ENCODE results near the gene EVPL. TPM values are rescaled to one million over a fixed set of nuclear protein-coding genes. Genes with fewer than 3 reads are reported as not detected.

Gene EVPL
- total and polyA plus RNA-seq, 2 of the 13 experiments (the other 11 are each of a cell fraction or from before 2014, with no cell fraction given), result 2.1 to 8.2 TPM

DNA sequence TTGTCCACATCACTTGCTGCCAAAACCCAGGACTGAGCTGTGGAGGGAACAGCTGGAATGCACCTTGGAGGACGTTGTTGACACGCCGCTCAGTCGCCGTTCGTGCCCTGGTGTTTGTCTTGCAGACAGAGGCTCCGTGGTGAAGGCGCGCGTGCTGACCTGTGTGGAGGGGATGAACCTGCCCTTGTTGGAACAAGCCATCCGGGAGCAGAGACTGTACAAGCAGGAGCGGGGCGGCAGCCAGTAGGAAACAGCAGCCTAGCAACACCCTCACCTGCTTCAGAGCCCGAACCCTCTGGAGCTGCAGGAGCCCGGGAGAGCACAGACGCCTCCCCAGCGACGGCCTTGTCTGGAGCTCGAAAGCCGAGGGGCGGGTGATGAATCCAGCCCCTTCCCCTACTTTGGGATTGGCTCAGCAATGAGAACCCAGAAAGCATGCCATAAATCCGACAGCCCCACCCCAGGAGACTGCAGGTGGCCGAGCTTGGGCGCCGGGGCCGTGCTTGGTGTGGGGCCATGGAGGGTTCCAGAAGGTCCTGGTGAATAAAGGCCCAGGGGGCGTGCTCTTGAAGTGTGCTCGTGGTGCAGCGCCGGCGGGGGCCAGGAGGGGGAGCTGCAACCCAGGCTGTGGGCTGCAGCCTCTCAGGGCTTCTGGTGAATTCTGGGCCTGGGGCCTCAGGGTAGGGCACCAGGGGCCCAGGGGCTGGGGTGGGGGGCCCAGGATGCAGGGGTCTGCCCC lies 26.9 kb downstream of the EVPL start (continued):
- TF ChIP-seq, protein P1, sequence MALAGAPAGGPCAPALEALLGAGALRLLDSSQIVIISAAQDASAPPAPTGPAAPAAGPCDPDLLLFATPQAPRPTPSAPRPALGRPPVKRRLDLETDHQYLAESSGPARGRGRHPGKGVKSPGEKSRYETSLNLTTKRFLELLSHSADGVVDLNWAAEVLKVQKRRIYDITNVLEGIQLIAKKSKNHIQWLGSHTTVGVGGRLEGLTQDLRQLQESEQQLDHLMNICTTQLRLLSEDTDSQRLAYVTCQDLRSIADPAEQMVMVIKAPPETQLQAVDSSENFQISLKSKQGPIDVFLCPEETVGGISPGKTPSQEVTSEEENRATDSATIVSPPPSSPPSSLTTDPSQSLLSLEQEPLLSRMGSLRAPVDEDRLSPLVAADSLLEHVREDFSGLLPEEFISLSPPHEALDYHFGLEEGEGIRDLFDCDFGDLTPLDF (CRISPR knock-in tag; IDR thresholded peaks at IDR 0.05), result no peak
- TF ChIP-seq NFATC3 (CRISPR knock-in tag; IDR thresholded peaks at IDR 0.05) (0 out of 2 replicates have a peak, but pooled peaks have one; percentile 37), CBX2 (IDR thresholded peaks at IDR 0.05; ENCODE audit: low read depth, low read length) (no peak), CBX2 (CRISPR knock-in tag; IDR thresholded peaks at IDR 0.05; ENCODE audit: low read depth) (0 out of 2 replicates have a peak, but pooled peaks have one; percentile 73), E2F5 (CRISPR knock-in tag; conservative IDR thresholded peaks at IDR 0.05) (0 out of 2 replicates have a peak, but pooled peaks have one; percentile 14), ZBTB20 (CRISPR knock-in tag; IDR thresholded peaks at IDR 0.05; ENCODE audit: borderline replicate concordance, low read depth) (peak; percentile 77), TMF1 (CRISPR knock-in tag; IDR thresholded peaks at IDR 0.05; ENCODE audit: low read depth) (no peak), ZFP37 (CRISPR knock-in tag; IDR thresholded peaks at IDR 0.05; ENCODE audit: borderline replicate concordance) (peak; percentile 53; the same call in 1 of the 2 replicates), PLRG1 (conservative IDR thresholded peaks at IDR 0.05) (no peak), PPARG (CRISPR knock-in tag; conservative IDR thresholded peaks at IDR 0.05) (peak; percentile 68), SAFB2 (CRISPR knock-in tag; IDR thresholded peaks at IDR 0.05; ENCODE audit: borderline replicate concordance, low read depth) (peak; percentile 88), BHLHE40 (IDR thresholded peaks at IDR 0.05; ENCODE audit: low read length) (0 out of 2 replicates have a peak, but pooled peaks have one; percentile 13), TOPORS (CRISPR knock-in tag; IDR thresholded peaks at IDR 0.05) (no peak), AHR (CRISPR knock-in tag; IDR thresholded peaks at IDR 0.05) (no peak), ZSCAN25 (CRISPR knock-in tag; IDR thresholded peaks at IDR 0.05) (peak; percentile 24; the same call in 1 of the 2 replicates), SRY (CRISPR knock-in tag; IDR thresholded peaks at IDR 0.05) (peak; percentile 67; the same call in 1 of the 2 replicates), ZNF572 (CRISPR knock-in tag; IDR thresholded peaks at IDR 0.05) (0 out of 2 replicates have a peak, but pooled peaks have one; percentile 30), THAP7 (CRISPR knock-in tag; IDR thresholded peaks at IDR 0.05) (peak; percentile 71; the same call in 1 of the 2 replicates), ZNF329 (CRISPR knock-in tag; IDR thresholded peaks at IDR 0.05; ENCODE audit: low read depth) (0 out of 2 replicates have a peak, but pooled peaks have one; percentile 64)
- TF ChIP-seq, protein P2, sequence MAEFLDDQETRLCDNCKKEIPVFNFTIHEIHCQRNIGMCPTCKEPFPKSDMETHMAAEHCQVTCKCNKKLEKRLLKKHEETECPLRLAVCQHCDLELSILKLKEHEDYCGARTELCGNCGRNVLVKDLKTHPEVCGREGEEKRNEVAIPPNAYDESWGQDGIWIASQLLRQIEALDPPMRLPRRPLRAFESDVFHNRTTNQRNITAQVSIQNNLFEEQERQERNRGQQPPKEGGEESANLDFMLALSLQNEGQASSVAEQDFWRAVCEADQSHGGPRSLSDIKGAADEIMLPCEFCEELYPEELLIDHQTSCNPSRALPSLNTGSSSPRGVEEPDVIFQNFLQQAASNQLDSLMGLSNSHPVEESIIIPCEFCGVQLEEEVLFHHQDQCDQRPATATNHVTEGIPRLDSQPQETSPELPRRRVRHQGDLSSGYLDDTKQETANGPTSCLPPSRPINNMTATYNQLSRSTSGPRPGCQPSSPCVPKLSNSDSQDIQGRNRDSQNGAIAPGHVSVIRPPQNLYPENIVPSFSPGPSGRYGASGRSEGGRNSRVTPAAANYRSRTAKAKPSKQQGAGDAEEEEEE (CRISPR knock-in tag; IDR thresholded peaks at IDR 0.05; ENCODE audit: borderline replicate concordance), result 0 out of 2 replicates have a peak, but pooled peaks have one; percentile 25
- TF ChIP-seq, protein P3, sequence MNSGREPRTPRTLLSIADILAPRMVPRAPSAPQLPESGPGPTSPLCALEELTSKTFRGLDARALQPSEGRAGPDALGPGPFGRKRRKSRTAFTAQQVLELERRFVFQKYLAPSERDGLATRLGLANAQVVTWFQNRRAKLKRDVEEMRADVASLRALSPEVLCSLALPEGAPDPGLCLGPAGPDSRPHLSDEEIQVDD (CRISPR knock-in tag; IDR thresholded peaks at IDR 0.05; ENCODE audit: borderline replicate concordance), result peak; percentile 84; the same call in 1 of the 2 replicates
- TF ChIP-seq, protein P4, sequence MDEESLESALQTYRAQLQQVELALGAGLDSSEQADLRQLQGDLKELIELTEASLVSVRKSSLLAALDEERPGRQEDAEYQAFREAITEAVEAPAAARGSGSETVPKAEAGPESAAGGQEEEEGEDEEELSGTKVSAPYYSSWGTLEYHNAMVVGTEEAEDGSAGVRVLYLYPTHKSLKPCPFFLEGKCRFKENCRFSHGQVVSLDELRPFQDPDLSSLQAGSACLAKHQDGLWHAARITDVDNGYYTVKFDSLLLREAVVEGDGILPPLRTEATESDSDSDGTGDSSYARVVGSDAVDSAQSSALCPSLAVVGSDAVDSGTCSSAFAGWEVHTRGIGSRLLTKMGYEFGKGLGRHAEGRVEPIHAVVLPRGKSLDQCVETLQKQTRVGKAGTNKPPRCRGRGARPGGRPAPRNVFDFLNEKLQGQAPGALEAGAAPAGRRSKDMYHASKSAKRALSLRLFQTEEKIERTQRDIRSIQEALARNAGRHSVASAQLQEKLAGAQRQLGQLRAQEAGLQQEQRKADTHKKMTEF (CRISPR knock-in tag; IDR thresholded peaks at IDR 0.05), result 0 out of 2 replicates have a peak, but pooled peaks have one; percentile 41

Data from HepG2 (cell line).